Activated CD4-positive, alpha-beta T cell treated with anti-CD3 and anti-CD28 coated beads, Interleukin-2, amount 50 U/mL, for 1 hour (primary cell): ENCODE results near the gene PSORS1C1.
"Not testable (repeated sequence)": the region's sequence is repeated elsewhere in the genome, so short reads cannot be mapped to it uniquely, and the experiment has no call there.

ENCODE experiments used
- DNase-seq: peaks from one replicate; pipeline ENCODE4 v3.0.0-alpha.2; 2020

Gene PSORS1C1

GRCh38 chr6:31180500-31180899, 65.9 kb downstream of the PSORS1C1 start:
- peak; percentile 67 for DNase-seq

GRCh38 chr6:31183287-31183686, 68.7 kb downstream of the PSORS1C1 start:
- not testable (repeated sequence) for DNase-seq

GRCh38 chr6:31183859-31184258, 69.3 kb downstream of the PSORS1C1 start:
- not testable (repeated sequence) for DNase-seq

GRCh38 chr6:31185695-31186051, 71.1 kb downstream of the PSORS1C1 start:
- DNase-seq = not testable (repeated sequence)

- DNase-seq = no peak
Observed at GRCh38 chr6:31186052-31186734, 71.6 kb downstream of the PSORS1C1 start.

- no peak for DNase-seq
Observed at GRCh38 chr6:31187780-31188194, 73.2 kb downstream of the PSORS1C1 start.

GRCh38 chr6:31189223-31189622, 74.6 kb downstream of the PSORS1C1 start:
- not testable (repeated sequence) for DNase-seq
